Endothelial cell (in vitro differentiated cells): ENCODE measurements around the gene EDEM1. TPM values are rescaled to one million over a fixed set of nuclear protein-coding genes. Genes with fewer than 3 reads are reported as not detected.

ENCODE experiments used
- DNase-seq: peaks from one replicate; pipeline ENCODE4 v3.0.0; 2021; ENCODE audit warnings: low spot score
- H3K27ac Mint-ChIP-seq: one replicate; pipeline ENCODE4 v1.8.0; 2021; ENCODE audit warnings: mixed read lengths, inconsistent platforms; ENCODE audit not compliant: unreplicated experiment
- H3K27me3 Mint-ChIP-seq: one replicate; pipeline ENCODE4 v1.8.0; 2021; ENCODE audit warnings: mild to moderate bottlenecking, moderate library complexity, mixed read lengths, inconsistent platforms; ENCODE audit not compliant: unreplicated experiment
- H3K36me3 Mint-ChIP-seq: one replicate; pipeline ENCODE4 v1.8.0; 2021; ENCODE audit warnings: mild to moderate bottlenecking, low read depth, mixed read lengths, inconsistent platforms; ENCODE audit not compliant: unreplicated experiment
- H3K4me1 Mint-ChIP-seq: one replicate; pipeline ENCODE4 v1.8.0; 2021; ENCODE audit warnings: mild to moderate bottlenecking, mixed read lengths, inconsistent platforms; ENCODE audit not compliant: unreplicated experiment
- H3K4me3 Mint-ChIP-seq: one replicate; pipeline ENCODE4 v1.8.0; 2021; ENCODE audit warnings: mild to moderate bottlenecking, mixed read lengths, inconsistent platforms; ENCODE audit not compliant: unreplicated experiment
- H3K9me3 Mint-ChIP-seq: one replicate; pipeline ENCODE4 v1.8.0; 2021; ENCODE audit warnings: mixed read lengths, inconsistent platforms; ENCODE audit not compliant: unreplicated experiment
- CTCF ChIP-seq: fragments of 200-600 bp; sonication (generic); IDR thresholded peaks from one replicate; pipeline ENCODE4 v1.5.0; 2021; ENCODE audit warnings: antibody characterized with exemption; ENCODE audit not compliant: unreplicated experiment
- total RNA-seq: library from RNA; stranded (reverse); fragmentation: NEBNext Ultra II Directional; extraction: Animal tissue kit (Norgen Biotek cat#: 25700); gene quantifications from one replicate; pipeline ENCODE4 v1.2.1, GENCODE V29; 2021; ENCODE audit not compliant: unreplicated experiment

The EDEM1 gene
- total RNA-seq, 1 donor from 2014 or later: 18.2 TPM

DNA sequence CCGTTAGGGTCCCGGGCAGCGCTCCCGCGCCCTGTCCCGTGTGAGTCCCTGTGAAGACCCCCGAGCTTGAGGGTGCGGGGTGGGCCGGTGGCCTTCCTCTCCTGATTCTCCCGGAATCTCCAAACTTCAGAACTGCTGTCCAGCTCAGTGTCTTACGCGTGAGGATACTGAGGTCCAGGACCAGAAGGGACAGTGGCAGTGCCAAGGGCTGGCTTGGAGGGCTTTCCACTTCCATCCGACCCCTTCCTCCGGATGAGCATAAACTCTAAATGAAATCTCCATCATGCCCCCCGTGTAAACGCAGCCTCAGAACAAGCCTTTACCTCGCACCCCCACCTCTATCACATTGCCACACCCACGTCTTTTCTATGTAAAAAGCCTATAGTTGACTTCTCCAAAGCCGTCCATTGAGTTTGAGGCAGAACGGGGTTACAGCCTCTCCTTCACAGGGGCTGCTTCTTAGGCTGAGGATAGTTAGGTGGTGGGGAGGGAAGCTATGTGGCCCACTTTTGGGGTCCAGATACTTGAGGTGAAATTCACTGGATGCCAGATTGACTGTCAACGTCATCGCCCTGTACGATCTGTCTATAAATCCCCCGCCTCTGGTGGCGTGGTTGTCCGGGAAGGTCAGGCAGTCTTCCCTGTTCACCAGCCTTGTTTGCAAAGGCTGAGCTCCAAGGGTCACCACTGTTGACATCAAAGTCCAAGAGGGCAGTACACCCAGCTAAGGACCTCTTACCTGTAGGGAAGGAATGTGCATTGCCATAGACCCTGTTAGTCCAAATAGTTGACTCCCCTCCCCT lies 1.1 kb downstream of the EDEM1 start:
- DNase-seq: peak; percentile 11
- TF ChIP-seq CTCF: no peak
- peak overlapping the region; percentile 92 for H3K27ac Mint-ChIP-seq

DNA sequence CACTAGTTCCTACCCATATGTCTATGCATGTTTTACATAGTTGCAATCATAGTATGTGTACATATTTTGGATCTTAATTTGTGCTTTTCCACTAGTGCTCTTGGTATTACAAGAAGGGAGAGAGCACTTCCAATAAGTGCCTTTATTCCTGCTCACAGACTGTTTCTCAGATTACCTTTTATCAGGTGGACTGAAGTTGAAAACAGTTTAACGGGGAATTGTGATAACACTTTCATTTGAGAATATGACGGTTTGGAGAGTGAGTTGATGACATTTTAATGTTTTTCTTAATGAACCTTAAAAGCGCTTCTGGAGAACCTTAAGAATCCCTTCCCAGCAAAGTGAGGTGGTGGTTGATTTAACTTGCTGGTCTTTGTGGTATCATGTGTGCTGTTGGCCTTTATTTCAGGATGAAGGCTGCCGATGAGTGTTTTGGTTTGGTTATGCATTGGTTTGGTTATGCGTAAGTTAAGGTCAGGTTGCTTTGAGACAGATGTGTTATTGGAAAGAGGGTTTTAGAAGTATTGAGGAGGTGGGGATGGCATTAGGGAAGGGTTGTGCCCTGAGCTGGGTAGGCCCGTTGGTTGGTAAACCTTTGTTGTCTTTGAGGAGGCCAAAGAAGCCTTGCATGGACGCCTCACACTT lies 2.8 kb downstream of the EDEM1 start:
- no peak for DNase-seq
- H3K9me3 Mint-ChIP-seq: no peaks in the 10 kb centered on the region
- H3K4me3 Mint-ChIP-seq: no peak overlapping the region
- H3K4me1 Mint-ChIP-seq: peaks cover 38% of the 10 kb centered on the region
- no peak for TF ChIP-seq CTCF
- H3K27me3 Mint-ChIP-seq: peaks cover 10% of the 10 kb centered on the region
- H3K36me3 Mint-ChIP-seq: no peaks in the 10 kb centered on the region
- H3K27ac Mint-ChIP-seq: no peak overlapping the region

More for the DNA sequence above, 1.1 kb downstream of the EDEM1 start:
- H3K4me1 Mint-ChIP-seq: peaks cover 25% of the 10 kb centered on the region
- H3K27me3 Mint-ChIP-seq: peaks cover 10% of the 10 kb centered on the region
- H3K9me3 Mint-ChIP-seq: no peaks in the 10 kb centered on the region
- H3K4me3 Mint-ChIP-seq: peak overlapping the region; percentile 99
- no peaks in the 10 kb centered on the region for H3K36me3 Mint-ChIP-seq

DNA sequence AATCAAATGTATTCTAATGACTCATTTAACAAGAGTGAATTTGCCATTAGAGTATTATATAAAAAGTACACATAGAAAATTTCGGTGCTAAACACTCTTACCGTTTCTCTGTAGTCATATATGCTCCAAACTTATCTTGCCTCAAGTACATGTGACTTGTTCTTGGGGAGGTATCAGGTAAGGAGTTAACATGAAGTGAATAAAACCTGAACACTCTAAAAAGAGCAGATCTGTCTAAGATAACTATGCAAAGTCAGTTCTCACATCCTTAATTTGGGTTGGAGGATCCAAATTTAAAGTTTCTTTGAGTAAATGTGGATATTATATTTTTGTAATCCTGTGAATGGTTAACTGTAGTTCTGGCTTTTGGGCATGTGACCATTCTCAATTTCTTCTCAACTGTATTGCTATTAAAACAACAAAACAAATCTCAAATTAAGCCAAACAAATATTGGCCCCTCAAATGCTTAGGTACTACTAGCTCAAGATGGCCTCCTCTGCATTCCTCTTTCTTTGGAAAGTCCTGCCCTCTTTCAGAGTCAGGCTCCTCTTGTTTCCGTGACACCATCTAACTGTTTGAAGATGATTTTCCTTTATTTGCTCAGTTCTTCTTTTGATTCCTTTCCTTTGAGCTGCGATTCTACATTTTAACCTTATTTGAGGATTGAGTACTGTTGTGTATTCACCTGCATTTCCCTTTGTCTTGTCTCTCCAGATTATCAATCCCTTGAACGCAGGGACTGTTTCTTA lies 4.2 kb downstream of the EDEM1 start:
- no peak overlapping the region for H3K4me3 Mint-ChIP-seq
- H3K36me3 Mint-ChIP-seq: no peaks in the 10 kb centered on the region
- TF ChIP-seq CTCF: no peak
- no peaks in the 10 kb centered on the region for H3K9me3 Mint-ChIP-seq
- peaks cover 34% of the 10 kb centered on the region for H3K4me1 Mint-ChIP-seq
- H3K27ac Mint-ChIP-seq: no peak overlapping the region
- H3K27me3 Mint-ChIP-seq: peaks cover 6% of the 10 kb centered on the region
- no peak for DNase-seq

GRCh38 chr3:5192571-5193365 lies 5.3 kb downstream of the EDEM1 start:
- Mint-ChIP-seq H3K4me1 (peaks cover 36% of the 10 kb centered on the region), H3K36me3 (peaks cover 4% of the 10 kb centered on the region), H3K27ac (no peak overlapping the region), H3K9me3 (no peaks in the 10 kb centered on the region), H3K4me3 (no peak overlapping the region), H3K27me3 (peaks cover 5% of the 10 kb centered on the region)
- DNase-seq: no peak
- TF ChIP-seq CTCF: no peak
